HG03097 (cell line): ENCODE data around the gene BHLHE23.
"Not testable (repeated sequence)": the region's sequence is repeated elsewhere in the genome, so short reads cannot be mapped to it uniquely, and the experiment has no call there.

ENCODE experiments used
- ATAC-seq: cut with Tn5 transposase; IDR thresholded peaks from one replicate; pipeline ENCODE4 v1.9.1; 2021; ENCODE audit not compliant: unreplicated experiment, low FRiP score

The BHLHE23 gene

DNA sequence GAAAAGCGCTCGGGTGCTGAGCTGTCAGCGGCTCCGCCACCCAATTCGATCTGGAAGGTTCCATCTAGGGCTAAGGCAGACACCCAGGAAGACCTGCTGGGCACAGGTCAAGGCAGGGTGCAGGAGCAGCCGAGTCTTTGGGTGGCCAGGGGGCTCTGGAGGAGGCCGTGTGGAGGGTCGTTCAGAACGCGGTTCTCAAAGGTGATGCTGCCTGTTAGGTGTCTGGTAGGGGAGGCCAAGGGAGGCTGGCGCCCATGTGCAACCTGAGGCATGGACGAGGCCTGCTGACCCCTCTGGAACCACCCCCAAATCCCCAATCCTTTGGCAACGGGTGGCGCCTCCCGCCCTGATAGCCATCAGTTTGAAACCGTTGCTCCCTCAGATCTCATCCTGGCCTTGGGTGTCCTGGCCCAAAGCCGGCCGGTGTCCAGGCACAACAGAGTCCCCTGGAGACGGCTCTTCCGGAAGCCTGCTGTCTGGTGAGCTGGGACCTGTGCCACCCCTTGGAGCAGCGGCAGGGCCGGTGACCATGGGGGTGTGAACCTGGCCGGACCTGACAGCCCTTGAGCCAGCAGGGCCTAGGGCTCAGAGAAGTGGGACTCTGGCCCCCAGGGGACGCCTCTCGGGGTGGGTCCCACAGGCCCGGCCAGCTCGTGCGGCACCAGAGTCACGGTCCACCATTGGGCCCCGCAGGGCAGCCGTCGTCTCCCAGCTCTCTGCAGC lies 43.7 kb downstream of the BHLHE23 start:
- ATAC-seq, result no peak

DNA sequence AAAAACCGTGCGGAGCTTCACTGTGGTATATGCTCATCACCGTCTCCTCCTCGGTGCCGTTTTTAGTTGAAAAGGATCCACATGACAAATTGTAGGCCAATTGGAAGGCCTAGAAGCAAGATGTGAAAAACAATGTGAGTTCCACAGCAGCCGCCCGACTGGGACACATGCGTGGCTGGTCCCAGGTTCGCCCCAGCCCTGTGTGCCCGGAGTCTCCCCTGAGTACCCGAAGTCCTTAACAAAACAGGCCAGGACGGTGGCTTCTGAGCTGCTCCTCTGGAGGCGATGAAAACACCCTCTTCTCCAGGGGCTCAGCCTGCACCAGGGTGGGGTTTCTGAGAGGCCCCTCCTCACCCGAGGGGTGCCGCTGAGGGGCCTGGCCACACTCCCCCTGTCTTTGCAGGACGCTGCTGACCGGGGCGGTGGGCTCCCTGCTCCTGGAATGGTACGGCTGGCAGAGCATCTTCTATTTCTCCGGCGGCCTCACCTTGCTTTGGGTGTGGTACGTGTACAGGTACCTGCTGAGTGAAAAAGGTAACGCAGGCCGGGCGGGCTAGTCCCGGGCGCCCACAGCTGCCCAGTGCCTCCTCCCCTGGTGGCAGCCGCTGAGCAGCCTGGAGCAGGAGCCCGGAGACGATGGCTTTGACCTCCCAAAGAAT lies 44.4 kb downstream of the BHLHE23 start:
- ATAC-seq, result no peak

DNA sequence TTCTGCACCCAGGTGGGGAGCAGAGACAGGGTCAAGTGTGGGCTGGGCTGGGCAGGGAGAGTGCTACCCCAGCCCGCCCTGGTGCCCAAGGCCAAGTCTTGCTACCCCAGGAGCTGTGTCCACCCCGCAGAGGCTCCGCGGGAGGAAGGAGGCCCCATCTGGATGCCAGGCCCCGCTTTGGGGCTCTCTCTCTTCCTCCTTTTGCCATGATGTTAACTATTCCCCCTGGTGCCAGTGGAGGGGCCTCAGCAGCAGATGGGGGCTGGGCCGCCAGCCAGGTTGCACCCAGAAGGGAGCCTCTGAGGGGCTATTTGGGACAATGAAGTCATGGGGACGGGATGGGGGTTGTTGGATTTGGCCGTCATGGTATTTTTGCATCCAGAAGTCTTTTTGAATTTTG lies 45.0 kb downstream of the BHLHE23 start:
- ATAC-seq, result no peak

DNA sequence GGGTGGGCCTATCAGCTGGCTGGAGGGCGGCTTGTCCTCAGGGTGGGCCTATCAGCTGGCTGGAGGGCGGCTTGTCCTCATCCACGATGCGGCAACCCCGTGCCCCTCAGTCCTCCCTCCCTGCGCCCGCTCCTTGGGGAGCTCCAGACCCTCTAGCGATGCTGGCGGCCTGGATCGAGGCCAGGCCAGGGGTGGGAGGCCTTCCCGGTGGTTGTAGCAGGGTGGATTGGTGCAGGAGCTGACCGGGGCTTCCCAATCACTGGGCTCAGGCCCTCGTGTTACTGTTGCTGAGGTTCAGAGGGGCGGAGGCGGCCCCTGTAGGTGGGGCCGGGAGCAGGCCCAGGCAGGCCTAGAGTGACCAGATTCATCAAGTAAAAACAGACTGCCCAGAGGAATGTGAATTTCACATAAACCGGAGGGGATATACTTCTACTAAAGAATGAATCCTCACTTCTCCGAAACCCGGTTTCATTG lies 45.4 kb downstream of the BHLHE23 start:
- no peak for ATAC-seq

DNA sequence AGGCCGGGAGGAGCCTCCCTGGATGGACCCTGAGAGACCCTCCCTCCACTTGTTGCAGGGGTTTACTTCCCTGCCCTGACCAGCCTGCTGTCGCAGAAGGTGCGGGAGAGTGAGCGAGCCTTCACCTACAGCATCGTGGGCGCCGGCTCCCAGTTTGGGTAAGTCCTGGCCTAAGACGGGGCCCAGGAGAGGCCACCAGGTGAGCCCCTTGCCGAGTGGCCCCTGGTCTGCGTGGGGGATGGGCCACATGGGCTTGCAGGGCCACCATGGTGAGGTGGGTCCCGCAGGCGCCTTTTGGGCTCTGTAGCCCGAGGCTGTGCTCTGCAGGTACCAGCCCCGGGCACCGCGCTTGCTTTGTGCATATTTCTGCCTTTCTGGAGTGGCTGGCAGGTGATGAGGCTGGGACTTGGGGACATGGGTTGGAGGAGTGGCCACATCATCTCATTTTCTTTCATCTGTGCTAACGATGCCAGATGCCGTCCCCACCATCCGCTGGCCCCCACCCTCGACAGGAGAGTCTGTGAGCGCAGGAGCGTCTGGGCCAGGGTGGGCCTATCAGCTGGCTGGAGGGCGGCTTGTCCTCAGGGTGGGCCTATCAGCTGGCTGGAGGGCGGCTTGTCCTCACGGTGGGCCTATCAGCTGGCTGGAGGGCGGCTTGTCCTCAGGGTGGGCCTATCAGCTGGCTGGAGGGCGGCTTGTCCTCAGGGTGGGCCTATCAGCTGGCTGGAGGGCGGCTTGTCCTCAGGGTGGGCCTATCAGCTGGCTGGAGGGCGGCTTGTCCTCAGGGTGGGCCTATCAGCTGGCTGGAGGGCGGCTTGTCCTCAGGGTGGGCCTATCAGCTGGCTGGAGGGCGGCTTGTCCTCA lies 46.1 kb downstream of the BHLHE23 start:
- not testable (repeated sequence) for ATAC-seq

DNA sequence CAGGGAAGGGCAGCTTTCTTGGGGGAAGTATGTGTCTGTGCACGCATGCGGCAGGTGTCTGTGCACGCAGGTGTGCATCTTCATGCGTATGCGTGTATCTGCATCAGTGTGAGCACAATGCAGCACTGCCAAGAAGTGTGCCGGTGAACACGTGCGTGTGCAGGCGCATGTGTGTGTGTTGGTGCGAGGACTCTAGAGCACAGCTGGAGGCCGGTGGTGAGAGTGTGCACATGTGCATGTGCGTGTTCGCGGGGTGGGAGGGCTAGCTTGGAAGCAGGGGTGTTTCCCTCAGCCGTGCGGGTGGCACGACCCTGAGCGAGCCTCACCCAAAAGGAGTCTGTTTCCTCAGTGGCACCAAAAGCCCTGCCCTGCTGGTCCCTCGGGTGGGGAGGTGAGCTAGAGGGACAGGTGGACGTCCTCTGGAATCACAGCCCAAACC lies 46.7 kb downstream of the BHLHE23 start:
- ATAC-seq, result no peak

DNA sequence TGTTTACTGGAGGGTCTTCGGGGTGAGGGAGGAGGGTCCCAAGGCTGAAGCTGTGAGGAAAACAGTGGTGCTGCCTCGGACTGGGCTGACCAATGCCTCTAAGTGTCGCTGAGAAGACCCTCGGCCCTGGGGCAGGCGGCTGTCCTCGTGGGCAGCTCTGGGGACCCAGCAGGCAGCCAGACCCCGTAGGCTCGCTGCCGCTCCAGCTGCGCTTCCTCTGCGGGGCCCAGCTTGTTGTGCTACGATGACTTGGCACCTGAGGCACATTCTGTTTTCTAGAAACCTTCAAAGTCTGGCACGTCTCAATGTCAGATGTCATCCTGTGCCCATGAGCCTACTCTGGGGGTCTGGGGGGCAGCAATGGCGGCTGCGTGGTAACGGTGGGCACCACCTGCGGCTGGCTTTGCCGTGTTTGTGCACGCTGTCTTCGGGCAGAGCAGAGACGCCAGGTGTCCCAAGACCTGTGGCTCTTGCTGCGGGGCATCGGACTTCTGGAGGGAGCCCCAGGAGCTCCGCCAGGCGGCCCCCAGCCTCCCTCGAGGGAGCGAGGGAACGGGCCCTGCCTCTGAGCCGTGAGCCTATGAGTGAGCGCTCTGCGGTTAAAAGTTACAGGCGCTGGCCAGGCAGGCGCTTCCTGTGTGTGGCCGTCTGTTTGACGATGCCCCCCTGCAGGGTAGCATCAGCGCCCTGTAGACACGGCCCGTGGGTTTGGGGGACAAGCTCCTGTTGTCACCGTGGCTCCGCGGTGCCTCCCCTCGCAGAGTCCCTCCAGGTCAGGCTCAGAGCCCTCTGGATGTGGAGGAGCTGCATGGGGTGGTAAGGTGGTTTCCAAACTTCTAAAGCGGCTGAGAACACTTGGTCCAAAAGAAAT lies 47.4 kb downstream of the BHLHE23 start:
- ATAC-seq, result no peak

DNA sequence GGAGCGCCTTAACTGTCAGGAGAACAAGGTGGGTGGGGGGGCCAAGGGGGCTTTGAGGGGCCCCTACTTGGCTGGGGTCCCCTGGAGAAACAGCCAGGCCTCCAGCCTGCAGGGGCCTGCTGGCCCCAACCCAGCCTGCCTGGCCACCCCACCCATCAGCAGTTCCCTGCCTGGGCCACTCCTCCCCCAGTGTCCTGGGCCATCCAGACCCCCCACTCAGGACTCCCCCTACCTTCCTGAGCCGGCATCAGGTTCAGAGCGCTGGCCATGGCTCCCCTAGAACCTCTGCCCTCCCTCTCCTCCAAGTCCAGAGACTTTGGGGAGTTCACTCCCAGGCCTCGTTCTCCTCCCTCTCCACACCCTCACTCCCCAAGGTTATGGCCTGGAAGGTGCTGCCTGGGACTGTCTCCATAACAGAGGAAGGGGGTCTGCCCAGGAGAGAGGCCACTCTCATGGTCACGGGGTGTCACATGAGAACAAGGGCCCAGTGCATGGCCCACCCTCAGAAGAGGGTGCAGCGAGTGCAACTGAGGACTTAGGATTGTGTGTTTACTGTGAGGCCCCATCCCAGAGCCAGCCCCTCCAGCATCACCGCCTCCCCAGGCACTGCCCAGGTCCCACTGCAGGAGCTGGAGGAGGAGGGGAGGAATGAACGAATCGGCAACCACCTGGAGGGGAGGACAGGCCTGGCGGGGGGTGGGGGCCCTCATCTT lies 48.2 kb downstream of the BHLHE23 start:
- ATAC-seq, result no peak

DNA sequence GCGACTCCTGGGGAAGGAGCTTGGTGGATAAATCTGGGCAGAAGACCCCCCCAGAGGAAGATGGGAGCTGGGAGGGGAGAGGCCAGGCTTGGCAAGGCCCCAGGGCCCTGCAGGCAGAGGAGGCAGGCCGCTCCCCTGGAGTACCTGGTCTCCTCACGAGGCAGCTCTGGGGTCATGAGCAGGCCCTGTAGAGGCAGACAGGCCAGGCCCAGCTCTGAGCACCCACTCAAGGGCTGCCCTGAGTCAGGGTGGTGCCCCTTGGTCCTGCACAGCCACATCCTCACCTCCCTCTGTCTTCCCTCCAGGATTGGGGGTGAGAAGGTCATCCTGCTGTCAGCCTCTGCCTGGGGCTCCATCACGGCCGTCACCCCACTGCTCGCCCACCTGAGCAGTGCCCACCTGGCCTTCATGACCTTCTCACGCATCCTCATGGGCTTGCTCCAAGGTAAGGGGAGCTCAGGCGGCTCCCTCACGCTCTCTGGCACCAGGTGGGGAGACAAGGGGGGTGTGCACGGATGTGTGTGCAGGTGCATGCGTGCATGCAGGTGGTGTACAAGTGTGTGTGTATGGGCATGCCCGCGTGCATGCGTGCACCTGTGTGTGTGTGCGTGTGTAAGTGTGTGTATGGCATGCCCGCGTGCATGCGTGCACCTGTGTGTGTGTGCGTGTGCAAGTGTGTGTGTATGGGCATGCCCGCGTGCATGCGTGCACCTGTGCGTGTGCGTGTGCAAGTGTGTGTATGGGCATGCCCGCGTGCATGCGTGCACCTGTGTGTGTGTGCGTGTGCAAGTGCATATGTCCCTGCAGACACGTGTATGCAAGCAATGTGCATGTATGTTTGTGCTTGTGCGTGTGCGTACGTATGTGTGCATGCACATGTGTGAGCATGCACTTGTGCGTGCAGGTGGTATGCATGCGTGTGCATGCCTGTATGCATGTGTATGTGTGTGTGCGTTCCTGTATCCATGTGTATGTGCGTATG lies 49.3 kb downstream of the BHLHE23 start:
- no peak for ATAC-seq

DNA sequence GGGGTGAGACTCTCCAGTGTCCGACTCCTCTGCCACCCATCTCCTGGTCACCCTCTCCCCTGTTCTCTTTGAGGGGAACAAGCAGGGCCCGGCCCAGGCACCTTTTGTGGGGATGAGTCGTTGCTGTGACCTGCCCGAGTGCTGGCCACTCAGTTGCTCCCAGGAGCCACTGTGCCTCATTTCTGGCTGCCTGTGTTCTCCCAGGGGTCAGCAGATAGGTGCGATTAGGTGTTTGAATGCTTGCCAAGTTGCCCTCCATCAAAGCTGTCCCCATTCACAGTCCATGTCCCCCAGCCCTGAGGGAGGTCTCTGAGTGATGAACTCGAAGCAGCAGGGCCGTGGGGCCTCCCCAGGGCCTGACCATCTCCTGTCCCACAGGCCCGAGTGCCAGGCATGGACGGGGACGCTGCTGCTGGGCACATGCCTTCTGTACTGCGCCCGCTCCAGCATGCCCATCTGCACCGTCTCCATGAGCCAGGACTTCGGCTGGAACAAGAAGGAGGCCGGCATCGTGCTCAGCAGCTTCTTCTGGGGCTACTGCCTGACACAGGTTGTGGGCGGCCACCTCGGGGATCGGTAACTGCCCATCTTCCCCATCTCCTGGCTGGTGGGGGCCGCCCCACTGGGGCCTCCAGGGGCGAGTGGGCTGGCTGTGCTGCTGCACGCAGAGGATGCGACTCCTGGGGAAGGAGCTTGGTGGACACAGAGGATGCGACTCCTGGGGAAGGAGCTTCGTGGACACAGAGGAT lies 50.2 kb downstream of the BHLHE23 start:
- no peak for ATAC-seq
